ENCODE measurements around the gene SLC2A10. TPM values are rescaled to one million over a fixed set of nuclear protein-coding genes. Genes with fewer than 3 reads are reported as not detected.

The SLC2A10 gene
- total and polyA plus RNA-seq, 2 experiments from 2014 or later, result 4.9 to 14.6 TPM

DNA sequence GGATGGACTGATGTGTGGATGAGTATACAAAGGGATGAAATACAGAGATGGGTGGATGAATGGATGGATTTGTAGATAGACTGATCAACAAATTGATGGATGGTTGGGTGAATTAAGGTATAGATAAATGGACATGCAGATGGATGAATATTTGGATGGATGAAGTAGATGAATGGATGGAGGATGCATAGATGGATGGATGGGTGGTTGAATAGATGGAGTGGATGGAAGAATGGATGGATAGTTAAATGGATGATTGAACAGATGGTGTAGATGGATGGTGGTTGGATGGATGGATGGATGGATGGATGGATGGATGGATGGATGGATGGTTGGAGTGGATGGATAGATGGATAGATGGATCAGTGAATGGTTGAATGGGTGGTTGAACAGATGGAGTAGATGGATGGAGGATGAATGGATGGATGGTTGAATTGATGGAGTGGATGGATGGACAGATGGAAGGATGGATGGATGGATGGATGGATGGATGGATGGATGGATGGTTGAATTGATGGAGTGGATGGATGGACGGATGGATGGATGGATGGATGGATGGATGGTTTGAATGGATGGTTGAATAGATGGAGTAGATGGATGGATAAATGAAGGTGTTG lies 15.0 kb downstream of the SLC2A10 start:
- Histone ChIP-seq H3K9me2 (ENCODE audit: insufficient read depth) (peaks cover 12% of the 10 kb centered on the region; the same call in 1 of the 2 replicates), H2AFZ (no peak overlapping the region), H3K4me3 (no peak overlapping the region), H3F3A (replicated peaks; ENCODE audit: low read depth) (no peaks in the 10 kb centered on the region), H3K4me1 (ENCODE audit: insufficient read depth) (no peaks in the 10 kb centered on the region), H3K27me3 (ENCODE audit: insufficient read depth) (no peaks in the 10 kb centered on the region), H3K36me3 (ENCODE audit: insufficient read depth) (0 out of 2 replicates have a peak, but pooled peaks cover 2% of the 10 kb centered on the region), H4K20me1 (replicated peaks; ENCODE audit: insufficient read depth) (no peaks in the 10 kb centered on the region), H3K27ac (ENCODE audit: low read depth) (no peak overlapping the region), H3K79me2 (replicated peaks; ENCODE audit: insufficient read depth) (no peaks in the 10 kb centered on the region), H3K4me2 (no peak overlapping the region)
- DNase-seq (ENCODE audit: low spot score) (no peak), ATAC-seq (no peak)
- Mint-ChIP-seq H3K36me3 (ENCODE audit: low read depth) (peaks cover 26% of the 10 kb centered on the region), H3K4me1 (no peaks in the 10 kb centered on the region), H3K4me3 (no peak overlapping the region), H3K9me3 (peaks cover 15% of the 10 kb centered on the region; the same call in 2 of the 3 replicates), H3K27me3 (ENCODE audit: insufficient read depth, low read depth, poor library complexity) (peaks cover 4% of the 10 kb centered on the region), H3K27ac (no peak overlapping the region)
- TF ChIP-seq NANOG (IDR thresholded peaks at IDR 0.05; ENCODE audit: borderline replicate concordance), result no peak
- no peak for TF ChIP-seq ZNF331 (CRISPR knock-in tag; IDR thresholded peaks at IDR 0.05; ENCODE audit: low read depth)
- TF ChIP-seq EZH2phosphoT487 (IDR thresholded peaks at IDR 0.05; ENCODE audit: unreplicated experiment), result no peak
- TF ChIP-seq CREB1 (CRISPR knock-in tag; IDR thresholded peaks at IDR 0.05; ENCODE audit: low read depth), result no peak
- no peak for TF ChIP-seq STAT1 (IDR thresholded peaks at IDR 0.05; ENCODE audit: unreplicated experiment)
- TF ChIP-seq, protein P1, sequence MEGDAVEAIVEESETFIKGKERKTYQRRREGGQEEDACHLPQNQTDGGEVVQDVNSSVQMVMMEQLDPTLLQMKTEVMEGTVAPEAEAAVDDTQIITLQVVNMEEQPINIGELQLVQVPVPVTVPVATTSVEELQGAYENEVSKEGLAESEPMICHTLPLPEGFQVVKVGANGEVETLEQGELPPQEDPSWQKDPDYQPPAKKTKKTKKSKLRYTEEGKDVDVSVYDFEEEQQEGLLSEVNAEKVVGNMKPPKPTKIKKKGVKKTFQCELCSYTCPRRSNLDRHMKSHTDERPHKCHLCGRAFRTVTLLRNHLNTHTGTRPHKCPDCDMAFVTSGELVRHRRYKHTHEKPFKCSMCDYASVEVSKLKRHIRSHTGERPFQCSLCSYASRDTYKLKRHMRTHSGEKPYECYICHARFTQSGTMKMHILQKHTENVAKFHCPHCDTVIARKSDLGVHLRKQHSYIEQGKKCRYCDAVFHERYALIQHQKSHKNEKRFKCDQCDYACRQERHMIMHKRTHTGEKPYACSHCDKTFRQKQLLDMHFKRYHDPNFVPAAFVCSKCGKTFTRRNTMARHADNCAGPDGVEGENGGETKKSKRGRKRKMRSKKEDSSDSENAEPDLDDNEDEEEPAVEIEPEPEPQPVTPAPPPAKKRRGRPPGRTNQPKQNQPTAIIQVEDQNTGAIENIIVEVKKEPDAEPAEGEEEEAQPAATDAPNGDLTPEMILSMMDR (conservative IDR thresholded peaks at IDR 0.05; ENCODE audit: low read depth in 2 of 2), result no peak
- no peak for TF ChIP-seq JUNB (IDR thresholded peaks at IDR 0.05; ENCODE audit: unreplicated experiment)
- TF ChIP-seq, protein P2, sequence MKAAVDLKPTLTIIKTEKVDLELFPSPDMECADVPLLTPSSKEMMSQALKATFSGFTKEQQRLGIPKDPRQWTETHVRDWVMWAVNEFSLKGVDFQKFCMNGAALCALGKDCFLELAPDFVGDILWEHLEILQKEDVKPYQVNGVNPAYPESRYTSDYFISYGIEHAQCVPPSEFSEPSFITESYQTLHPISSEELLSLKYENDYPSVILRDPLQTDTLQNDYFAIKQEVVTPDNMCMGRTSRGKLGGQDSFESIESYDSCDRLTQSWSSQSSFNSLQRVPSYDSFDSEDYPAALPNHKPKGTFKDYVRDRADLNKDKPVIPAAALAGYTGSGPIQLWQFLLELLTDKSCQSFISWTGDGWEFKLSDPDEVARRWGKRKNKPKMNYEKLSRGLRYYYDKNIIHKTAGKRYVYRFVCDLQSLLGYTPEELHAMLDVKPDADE (IDR thresholded peaks at IDR 0.05), result no peak
- TF ChIP-seq EZH2 (IDR thresholded peaks at IDR 0.05; ENCODE audit: low read depth, unreplicated experiment), result no peak
- TF ChIP-seq, protein P3, sequence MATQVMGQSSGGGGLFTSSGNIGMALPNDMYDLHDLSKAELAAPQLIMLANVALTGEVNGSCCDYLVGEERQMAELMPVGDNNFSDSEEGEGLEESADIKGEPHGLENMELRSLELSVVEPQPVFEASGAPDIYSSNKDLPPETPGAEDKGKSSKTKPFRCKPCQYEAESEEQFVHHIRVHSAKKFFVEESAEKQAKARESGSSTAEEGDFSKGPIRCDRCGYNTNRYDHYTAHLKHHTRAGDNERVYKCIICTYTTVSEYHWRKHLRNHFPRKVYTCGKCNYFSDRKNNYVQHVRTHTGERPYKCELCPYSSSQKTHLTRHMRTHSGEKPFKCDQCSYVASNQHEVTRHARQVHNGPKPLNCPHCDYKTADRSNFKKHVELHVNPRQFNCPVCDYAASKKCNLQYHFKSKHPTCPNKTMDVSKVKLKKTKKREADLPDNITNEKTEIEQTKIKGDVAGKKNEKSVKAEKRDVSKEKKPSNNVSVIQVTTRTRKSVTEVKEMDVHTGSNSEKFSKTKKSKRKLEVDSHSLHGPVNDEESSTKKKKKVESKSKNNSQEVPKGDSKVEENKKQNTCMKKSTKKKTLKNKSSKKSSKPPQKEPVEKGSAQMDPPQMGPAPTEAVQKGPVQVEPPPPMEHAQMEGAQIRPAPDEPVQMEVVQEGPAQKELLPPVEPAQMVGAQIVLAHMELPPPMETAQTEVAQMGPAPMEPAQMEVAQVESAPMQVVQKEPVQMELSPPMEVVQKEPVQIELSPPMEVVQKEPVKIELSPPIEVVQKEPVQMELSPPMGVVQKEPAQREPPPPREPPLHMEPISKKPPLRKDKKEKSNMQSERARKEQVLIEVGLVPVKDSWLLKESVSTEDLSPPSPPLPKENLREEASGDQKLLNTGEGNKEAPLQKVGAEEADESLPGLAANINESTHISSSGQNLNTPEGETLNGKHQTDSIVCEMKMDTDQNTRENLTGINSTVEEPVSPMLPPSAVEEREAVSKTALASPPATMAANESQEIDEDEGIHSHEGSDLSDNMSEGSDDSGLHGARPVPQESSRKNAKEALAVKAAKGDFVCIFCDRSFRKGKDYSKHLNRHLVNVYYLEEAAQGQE (IDR thresholded peaks at IDR 0.05; ENCODE audit: unreplicated experiment), result no peak
- no peak for TF ChIP-seq ZNF462 (CRISPR knock-in tag; IDR thresholded peaks at IDR 0.05)
- TF ChIP-seq POLR2AphosphoS5 (IDR thresholded peaks at IDR 0.05; ENCODE audit: low read depth), result no peak
- no peak for TF ChIP-seq ZNF114 (CRISPR knock-in tag; IDR thresholded peaks at IDR 0.05)

Measured in GM23338 (cell line).